Keratinocyte (primary cell): Measurements from ENCODE around the gene CRISP3. TPM values are rescaled to one million over a fixed set of nuclear protein-coding genes. Genes with fewer than 3 reads are reported as not detected.

Experiments used
- DNase-seq: peaks from one replicate; pipeline ENCODE4 v3.0.0-alpha.2; 2011; ENCODE audit warnings: low read depth, missing footprints, low spot score
- FAIRE-seq: peaks from 2 replicates; lab custom pipeline; 2011; peaks lifted over from hg19 to GRCh38; lab: Jason Lieb, UNC
- H2AFZ ChIP-seq: 2 replicates; pipeline ENCODE4 v1.6.0; 2012; ENCODE audit warnings: low read length, control low read depth, inconsistent platforms; ENCODE audit not compliant: control insufficient read depth
- H3K27ac ChIP-seq: 2 replicates; pipeline ENCODE4 v1.5.1; 2011; ENCODE audit warnings: low read length; ENCODE audit not compliant: control insufficient read depth, insufficient read depth
- H3K27me3 ChIP-seq: 3 replicates; pipeline ENCODE4 v1.6.0; 2011; ENCODE audit warnings: low read length; ENCODE audit not compliant: control insufficient read depth, insufficient read depth; ENCODE audit errors: extremely low read depth
- H3K36me3 ChIP-seq, 2 experiments: 2 replicates in 1 of 2; 3 replicates in 1 of 2; pipeline ENCODE4 v1.5.1; 2011; ENCODE audit warnings: low read length in 2 of 2, mild to moderate bottlenecking in 1 of 2; ENCODE audit not compliant: control insufficient read depth in 2 of 2, insufficient read depth in 2 of 2; ENCODE audit errors: extremely low read depth in 1 of 2
- H3K4me1 ChIP-seq: 3 replicates; pipeline ENCODE4 v1.5.1; 2011; ENCODE audit warnings: low read length; ENCODE audit not compliant: control insufficient read depth, insufficient read depth; ENCODE audit errors: extremely low read depth
- H3K4me2 ChIP-seq: 3 replicates; pipeline ENCODE4 v1.6.0; 2011; ENCODE audit warnings: low read depth, low read length; ENCODE audit not compliant: control insufficient read depth, insufficient read depth; ENCODE audit errors: extremely low read depth
- H3K4me3 ChIP-seq, 3 experiments: fragments of 200-600 bp in 1 of 3; sonication (generic) in 1 of 3; 2 replicates in 2 of 3; 3 replicates in 1 of 3; pipeline ENCODE4 v1.5.1; 2011 to 2016; ENCODE audit warnings: low read length in 3 of 3, mild to moderate bottlenecking in 3 of 3, control low read depth in 2 of 3, inconsistent platforms in 1 of 3, low read depth in 1 of 3, mixed read lengths in 1 of 3, mixed run types in 1 of 3, moderate library complexity in 1 of 3; ENCODE audit not compliant: control insufficient read depth in 2 of 3, insufficient read depth in 2 of 3; ENCODE audit errors: extremely low read depth in 1 of 3
- H3K79me2 ChIP-seq: 2 replicates; pipeline ENCODE4 v1.6.0; 2012; ENCODE audit warnings: low read length; ENCODE audit not compliant: control insufficient read depth, insufficient read depth
- H3K9ac ChIP-seq: 3 replicates; pipeline ENCODE4 v1.6.0; 2011; ENCODE audit warnings: low read length; ENCODE audit not compliant: control insufficient read depth, insufficient read depth; ENCODE audit errors: extremely low read depth
- H3K9me1 ChIP-seq: 3 replicates; pipeline ENCODE4 v1.6.0; 2011; ENCODE audit warnings: low read length; ENCODE audit not compliant: control insufficient read depth, insufficient read depth; ENCODE audit errors: extremely low read depth
- H3K9me3 ChIP-seq: 2 replicates; pipeline ENCODE4 v1.5.1; 2012; ENCODE audit warnings: low read depth, low read length; ENCODE audit not compliant: control insufficient read depth
- H4K20me1 ChIP-seq: 3 replicates; pipeline ENCODE4 v1.6.0; 2011; ENCODE audit warnings: low read length; ENCODE audit not compliant: control insufficient read depth, insufficient read depth; ENCODE audit errors: extremely low read depth
- CTCF ChIP-seq, 3 experiments: IDR thresholded peaks in 1 of 3; conservative IDR thresholded peaks in 1 of 3; optimal IDR thresholded peaks in 1 of 3; 2 replicates in 2 of 3; 3 replicates in 1 of 3; pipeline versions ENCODE3 to v1.5.1; 2011; ENCODE audit warnings: low read length in 3 of 3, mild to moderate bottlenecking in 3 of 3, moderate library complexity in 2 of 3, control low read depth in 1 of 3, inconsistent platforms in 1 of 3; ENCODE audit not compliant: insufficient read depth in 2 of 3; ENCODE audit errors: extremely low read depth in 1 of 3
- EZH2 ChIP-seq: IDR thresholded peaks from one replicate; pipeline ENCODE4 v1.6.1; 2012; ENCODE audit warnings: inconsistent platforms, mild to moderate bottlenecking, low read length, moderate library complexity
- dilution Hi-C: fragments of 300-500 bp; cut with MboI; formaldehyde crosslinking; loops from one replicate; pipeline ENCODE4 v1.7.0; 2020; ENCODE audit warnings: low sequenced_read_pairs; ENCODE audit not compliant: extremely low pct_ligation_motif_present
- polyA plus RNA-seq, 5 experiments: library from polyadenylated mRNA; depleted of rRNA in 3 of 5; stranded (reverse) in 3 of 5; stranded (forward) in 1 of 5; unstranded in 1 of 5; fragments of >200 nt; gene quantifications; 1 replicate in 1 of 5; 2 replicates in 3 of 5; 3 replicates in 1 of 5; pipeline versions ENCODE4 v1.2.1 to v1.2.3, GENCODE V29; 2011 to 2012; ENCODE audit warnings: missing spikeins in 2 of 5, low read depth in 1 of 5, low replicate concordance in 1 of 5

The CRISP3 gene
- polyA plus RNA-seq, 1 donor (not counting 4 experiments of a cell fraction or from before 2014, with no cell fraction given): 0.04 TPM

- Histone ChIP-seq H3K27me3 (no peaks in the 10 kb centered on the region), H3K9me1 (no peaks in the 10 kb centered on the region), H3K4me3 (no peak overlapping the region), H3K36me3 (no peaks in the 10 kb centered on the region), H2AFZ (no peak overlapping the region), H3K27ac (no peak overlapping the region), H3K4me2 (no peak overlapping the region), H3K9me3 (no peaks in the 10 kb centered on the region), H3K4me1 (no peaks in the 10 kb centered on the region), H3K79me2 (no peaks in the 10 kb centered on the region), H3K9ac (no peak overlapping the region), H4K20me1 (no peaks in the 10 kb centered on the region)
- no peak for TF ChIP-seq EZH2
- TF ChIP-seq CTCF (optimal IDR thresholded peaks at IDR 0.05 in 1 of 3, IDR thresholded peaks at IDR 0.05 in 1 of 3, conservative IDR thresholded peaks at IDR 0.05 in 1 of 3; ENCODE audit: extremely low read depth in 1 of 3, insufficient read depth in 2 of 3, low read length in 3 of 3): no peak
- FAIRE-seq (no peak), DNase-seq (no peak)
- dilution Hi-C loops: no loop called here
Observed at GRCh38 chr6:49772285-49772684, 28.1 kb upstream of the CRISP3 start.

- H2AFZ ChIP-seq: no peak overlapping the region
- no peak overlapping the region for H3K9ac ChIP-seq
- H3K9me1 ChIP-seq: no peaks in the 10 kb centered on the region
- TF ChIP-seq CTCF (optimal IDR thresholded peaks at IDR 0.05 in 1 of 3, IDR thresholded peaks at IDR 0.05 in 1 of 3, conservative IDR thresholded peaks at IDR 0.05 in 1 of 3; ENCODE audit: extremely low read depth in 1 of 3, insufficient read depth in 2 of 3, low read length in 3 of 3) (no peak), EZH2 (no peak)
- dilution Hi-C loops: no loop called here
- FAIRE-seq: no peak
- H3K36me3 ChIP-seq: no peaks in the 10 kb centered on the region
- no peak overlapping the region for H3K4me3 ChIP-seq
- no peaks in the 10 kb centered on the region for H3K27me3 ChIP-seq
- H4K20me1 ChIP-seq: no peaks in the 10 kb centered on the region
- H3K79me2 ChIP-seq: no peaks in the 10 kb centered on the region
- no peaks in the 10 kb centered on the region for H3K9me3 ChIP-seq
- H3K27ac ChIP-seq: no peak overlapping the region
- no peak overlapping the region for H3K4me2 ChIP-seq
- DNase-seq: no peak
- H3K4me1 ChIP-seq: no peaks in the 10 kb centered on the region
Observed at GRCh38 chr6:49766762-49767161, 22.6 kb upstream of the CRISP3 start.
